HTERT RPE-1 (cell line): ENCODE data around the gene OMA1.

ENCODE experiments used
- in situ Hi-C: fragments of 300-500 bp; cut with MboI; formaldehyde crosslinking; loops from 4 replicates; pipeline ENCODE4 v1.14.3; 2020; ENCODE audit warnings: low sequenced_read_pairs

Gene OMA1

GRCh38 chr1:58432851-58433668, 113.5 kb downstream of the OMA1 start:
- in situ Hi-C loops = no loop called here

GRCh38 chr1:58431901-58432620, 114.5 kb downstream of the OMA1 start:
- in situ Hi-C loops = no loop called here
